Measurements from ENCODE around the gene ZNF668.

Gene ZNF668

DNA sequence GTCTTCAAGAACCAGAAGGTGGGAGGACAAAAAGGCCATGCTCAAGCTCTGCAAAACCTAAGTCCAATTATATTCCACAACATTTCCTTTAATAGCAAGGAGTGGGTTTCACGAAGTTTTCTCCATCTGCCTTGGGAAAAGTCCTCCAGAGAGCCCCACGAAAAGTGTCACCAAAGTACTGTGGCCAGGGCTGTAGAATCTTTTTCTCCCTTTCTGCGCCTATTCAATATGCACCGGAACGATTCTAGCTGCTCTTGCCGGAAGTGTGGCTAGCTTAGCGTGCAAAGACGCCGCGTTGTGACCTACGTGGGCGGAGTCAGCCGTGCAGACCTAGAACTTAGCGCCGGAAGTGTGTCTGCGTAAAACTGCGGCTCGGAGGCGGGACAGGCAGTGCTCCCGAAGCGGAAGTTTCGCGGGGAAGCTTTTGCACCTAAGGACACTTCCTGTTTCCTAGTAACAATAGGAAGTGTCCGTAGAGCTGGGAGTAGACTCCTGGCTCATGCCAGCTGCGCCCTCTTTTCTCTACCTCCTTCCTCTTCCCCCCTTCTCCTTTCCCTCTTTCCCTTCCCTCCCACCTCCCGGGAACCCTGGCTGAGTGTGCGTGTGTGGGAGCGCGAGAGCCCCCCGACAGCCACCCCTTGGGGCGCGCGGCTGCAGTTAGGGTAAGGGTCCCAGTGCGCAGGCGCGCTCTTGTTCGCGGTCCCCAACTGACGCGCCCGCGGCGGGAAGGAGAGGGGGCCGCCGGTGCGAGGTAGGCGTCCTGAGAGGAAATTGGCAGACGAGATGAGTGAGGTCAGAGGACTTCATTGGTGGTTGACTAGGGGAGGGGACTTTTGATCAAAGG is at the start of gene ZNF668, which contains the start of gene ZNF646:
Gene ZNF668, minus strand, starts transcription at position 271 of the 844 bp plus-strand sequence. CDS start 9,781 bp downstream, outside the sequence.
Gene ZNF646, plus strand, starts transcription at position 453 of the 844 bp plus-strand sequence. CDS start 1,903 bp downstream, outside the sequence.
- DNase-seq (ENCODE audit: low read depth) = peak; percentile 99

DNA sequence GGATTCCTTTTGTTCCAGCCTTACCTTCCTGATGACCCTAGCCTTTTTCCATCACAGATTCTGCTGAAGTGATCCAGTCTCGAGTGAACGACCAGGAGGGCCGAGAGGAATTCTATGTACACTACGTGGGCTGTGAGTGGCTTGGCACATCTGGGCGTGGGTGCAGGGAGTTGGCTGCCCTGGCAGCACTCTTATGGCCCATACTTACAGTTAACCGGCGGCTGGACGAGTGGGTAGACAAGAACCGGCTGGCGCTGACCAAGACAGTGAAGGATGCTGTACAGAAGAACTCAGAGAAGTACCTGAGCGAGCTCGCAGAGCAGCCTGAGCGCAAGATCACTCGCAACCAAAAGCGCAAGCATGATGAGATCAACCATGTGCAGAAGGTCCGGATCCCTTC is 46.1 kb upstream of the ZNF668 start:
- DNase-seq (ENCODE audit: low read depth) = no peak

DNA sequence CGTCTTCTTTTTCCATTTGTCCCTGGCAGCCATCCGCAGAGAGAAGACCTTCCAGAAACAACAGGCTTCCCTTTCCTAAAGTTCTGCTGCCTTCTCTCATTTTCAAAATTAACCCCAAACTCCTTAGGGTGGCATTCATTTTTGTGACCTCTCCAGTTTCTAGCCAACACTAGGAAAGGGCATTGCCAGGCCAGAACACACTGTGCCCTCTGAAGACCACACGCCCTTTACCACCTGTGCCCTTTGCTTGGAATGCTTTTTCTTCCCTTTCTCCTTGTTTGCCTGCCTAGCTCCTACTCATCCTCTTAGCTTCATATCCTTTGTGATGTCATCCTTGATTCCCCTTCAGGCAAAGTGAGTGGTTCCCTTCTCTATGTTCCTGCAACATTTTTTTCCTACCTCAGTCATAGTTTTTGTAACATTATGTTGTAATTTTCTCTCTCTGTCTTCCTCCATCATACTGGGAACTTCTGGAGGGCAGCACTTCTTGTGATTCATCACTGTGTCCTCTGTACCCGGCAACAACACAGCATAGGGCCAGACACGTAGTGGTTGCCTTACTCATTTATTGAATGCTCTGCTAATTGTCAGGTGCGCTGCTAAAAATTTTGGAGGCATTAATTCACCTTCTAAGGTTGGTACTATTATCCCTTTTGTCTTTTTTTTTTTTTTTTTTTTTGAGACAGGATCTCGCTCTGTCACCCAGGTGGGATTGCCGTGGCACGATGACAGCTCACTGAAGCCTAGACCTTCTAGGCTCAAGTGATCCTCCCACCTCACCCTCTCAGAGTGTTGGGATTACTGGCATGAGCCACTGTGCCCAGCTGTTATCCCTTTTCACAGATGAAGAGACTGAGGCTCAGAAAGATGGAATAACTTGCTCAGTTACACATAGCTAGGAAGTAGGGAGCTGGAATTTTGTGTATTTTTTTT is 44.4 kb upstream of the ZNF668 start:
- no peak for DNase-seq (ENCODE audit: low read depth)

DNA sequence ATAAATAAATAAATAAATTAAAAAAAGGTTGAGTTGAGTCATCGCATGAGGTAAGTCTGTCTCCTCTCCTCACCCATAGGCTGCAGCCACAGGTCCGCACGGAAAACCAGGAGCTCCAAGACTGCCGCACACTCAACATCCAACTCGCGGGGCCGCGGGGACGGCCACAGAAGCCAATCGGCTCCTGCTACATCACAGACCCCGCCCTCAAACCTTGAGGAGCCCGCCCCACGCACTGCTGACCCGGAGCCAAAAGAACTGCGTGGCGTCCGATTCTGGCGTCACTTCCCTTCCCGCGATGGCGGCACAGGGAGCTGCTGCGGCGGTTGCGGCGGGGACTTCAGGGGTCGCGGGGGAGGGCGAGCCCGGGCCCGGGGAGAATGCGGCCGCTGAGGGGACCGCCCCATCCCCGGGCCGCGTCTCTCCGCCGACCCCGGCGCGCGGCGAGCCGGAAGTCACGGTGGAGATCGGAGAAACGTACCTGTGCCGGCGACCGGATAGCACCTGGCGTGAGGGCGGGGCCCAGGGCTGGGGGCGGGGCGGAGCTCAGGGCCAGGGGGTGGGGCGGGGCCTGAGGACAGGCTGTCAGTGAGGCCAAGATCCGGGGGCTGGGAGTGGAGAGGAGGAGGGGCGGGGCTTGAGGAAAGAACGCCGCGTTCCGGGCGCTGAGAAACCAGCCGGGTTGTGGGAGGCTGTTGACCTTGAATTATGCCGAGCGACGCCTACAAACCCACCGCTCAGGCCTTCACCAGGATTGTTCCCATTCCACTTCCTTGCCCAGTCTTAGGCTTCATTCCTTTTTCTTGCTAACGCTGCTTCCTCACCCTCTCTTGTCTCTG is 43.6 kb upstream of the ZNF668 start, which contains the start of gene KAT8:
Gene KAT8, plus strand, starts transcription at position 281 of the 839 bp plus-strand sequence. Its CDS starts 18 bp downstream, at position 299.
- DNase-seq (ENCODE audit: low read depth) = peak; percentile 93

DNA sequence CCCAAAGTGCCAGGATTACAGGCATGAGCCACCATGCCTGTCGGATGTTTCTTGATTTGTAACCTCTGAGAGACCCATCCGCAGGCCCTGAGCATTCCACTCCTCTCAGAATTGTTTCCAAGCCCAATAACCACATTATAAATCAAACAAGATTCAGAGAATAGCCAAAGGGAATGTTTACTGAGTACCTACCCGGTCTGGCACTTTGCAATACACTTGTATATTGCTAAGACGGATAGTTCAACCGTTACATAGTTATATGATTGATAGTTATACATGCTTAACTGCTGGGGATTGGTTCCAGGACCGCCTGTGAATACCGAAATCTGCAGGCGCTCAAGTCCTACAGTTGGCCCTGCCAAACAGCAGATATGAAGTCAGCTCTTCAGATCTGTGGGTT is 40.4 kb upstream of the ZNF668 start:
- DNase-seq (ENCODE audit: low read depth) = no peak

DNA sequence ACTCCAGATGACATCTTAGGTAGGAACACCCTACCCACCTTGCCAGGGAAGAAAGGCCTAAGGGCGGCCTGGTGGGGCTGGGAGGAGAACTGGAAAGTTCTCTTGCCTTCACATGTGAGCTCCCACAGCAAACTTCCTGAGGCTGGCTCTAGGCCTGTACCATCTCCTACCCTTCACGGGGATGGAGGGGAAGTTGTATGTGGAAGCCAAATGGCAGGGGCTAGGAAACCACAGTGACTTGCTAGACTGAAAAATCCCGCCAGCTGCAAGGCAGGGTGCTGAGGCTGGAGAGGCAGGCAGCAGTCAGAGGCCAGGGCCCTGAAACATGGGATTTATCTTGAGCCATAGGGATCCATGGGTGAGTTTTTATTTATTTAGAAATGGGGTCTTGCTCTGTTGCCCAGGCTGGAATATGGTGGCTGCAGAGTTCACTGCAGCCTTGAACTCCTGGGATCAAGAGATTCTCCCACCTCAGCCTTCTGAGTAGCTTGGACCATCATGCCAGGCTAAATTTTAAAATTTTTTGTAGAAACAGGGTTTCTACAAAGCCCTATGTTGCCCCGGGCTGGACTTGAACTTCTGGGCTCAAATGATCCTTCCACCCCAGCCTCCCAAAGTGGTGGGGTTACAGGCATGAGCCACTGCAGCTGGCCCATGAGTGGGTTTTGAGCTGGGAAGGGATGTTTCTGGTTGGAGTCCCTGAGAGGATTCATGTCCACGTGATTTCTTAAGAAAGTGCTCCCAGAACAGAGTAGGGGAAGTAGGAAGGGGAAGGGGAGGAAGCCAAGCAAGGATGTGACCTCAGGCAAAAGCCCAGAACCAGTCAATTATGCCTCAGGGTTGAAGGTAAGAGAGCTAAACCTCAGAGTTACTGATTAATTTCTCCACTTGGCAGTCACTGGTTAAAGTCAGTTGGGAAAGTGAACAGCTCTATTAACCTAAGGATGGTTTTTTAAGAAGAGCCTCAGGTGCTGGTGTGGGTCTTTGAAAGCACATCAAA is 39.4 kb upstream of the ZNF668 start:
- DNase-seq (ENCODE audit: low read depth) = no peak

DNA sequence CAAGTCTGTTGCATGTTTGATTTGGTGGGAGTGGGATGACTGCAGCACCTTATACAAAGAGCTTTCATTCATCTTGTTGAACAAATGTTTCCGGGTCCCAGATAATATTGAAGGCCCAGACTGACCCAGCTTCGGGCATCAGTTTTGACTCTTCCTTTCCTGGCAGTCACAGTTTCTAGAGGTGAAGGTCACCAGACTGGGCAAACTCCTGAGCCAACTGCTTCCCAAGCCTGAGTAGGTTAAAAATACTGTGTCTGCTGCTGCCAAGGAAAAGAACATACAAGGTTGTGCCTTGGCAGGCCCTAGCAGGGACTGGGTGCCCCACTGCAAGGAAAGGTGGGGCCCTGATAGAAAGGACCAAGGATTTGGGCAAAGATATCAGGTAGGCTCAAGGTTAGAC is 38.7 kb upstream of the ZNF668 start:
- DNase-seq (ENCODE audit: low read depth) = no peak

DNA sequence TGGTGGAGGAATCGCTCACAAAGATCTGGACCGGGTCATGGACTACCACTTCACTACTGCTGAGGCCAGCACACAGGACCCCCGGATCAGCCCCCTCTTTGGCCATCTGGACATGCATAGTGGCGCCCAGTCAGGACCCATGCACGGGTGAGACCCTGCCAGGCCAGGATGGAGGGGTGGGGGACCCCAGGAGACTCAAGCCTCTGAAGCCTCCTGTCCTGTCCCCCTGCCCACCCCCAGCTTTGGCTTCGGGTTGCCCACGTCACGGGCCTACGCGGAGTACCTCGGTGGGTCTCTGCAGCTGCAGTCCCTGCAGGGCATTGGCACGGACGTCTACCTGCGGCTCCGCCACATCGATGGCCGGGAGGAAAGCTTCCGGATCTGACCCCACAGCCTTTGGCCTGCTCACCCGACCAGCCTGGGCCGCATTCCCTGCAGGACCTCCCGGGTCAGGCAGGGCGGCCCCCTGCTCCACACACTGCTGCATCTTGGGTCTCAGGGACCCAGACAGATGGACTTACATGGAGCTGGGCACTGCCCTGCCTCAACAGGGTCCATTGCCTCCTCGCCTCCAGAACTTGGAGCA is 37.9 kb upstream of the ZNF668 start:
- no peak for DNase-seq (ENCODE audit: low read depth)

DNA sequence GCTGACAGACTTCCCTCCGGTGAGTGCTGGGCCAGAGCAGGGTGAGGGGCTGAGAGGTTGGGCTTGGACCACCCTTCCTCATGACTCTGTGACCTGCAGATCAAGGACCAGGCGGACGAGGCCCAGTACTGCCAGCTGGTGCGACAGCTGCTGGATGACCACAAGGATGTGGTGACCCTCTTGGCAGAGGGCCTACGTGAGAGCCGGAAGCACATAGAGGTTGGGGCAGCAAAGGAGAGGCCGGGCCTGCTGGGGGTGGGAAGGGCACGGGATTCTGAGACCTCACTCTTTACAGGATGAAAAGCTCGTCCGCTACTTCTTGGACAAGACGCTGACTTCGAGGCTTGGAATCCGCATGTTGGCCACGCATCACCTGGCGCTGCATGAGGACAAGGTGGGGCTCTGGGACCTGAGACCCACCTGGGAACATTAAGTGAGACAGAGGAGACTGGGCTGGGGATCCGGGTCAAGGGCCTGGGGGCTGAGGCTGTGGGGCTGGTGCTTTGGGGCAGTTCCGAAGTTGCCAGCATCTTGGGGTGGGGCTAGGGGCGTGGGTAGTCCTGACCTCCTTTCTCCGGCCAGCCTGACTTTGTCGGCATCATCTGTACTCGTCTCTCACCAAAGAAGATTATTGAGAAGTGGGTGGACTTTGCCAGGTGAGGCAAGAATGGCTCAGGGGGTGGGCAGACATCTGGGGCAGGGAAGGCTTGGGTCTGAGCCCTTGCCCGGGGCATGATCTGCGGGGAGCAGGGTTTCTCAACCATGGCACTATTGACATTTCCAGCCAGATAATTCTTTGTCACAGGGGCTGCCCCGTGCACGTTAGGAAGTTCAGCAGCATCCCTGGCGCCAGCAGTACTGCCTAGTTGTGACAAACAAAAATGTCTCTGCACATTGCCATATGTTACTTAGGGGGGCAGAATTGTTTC is 36.3 kb upstream of the ZNF668 start:
- no peak for DNase-seq (ENCODE audit: low read depth)

DNA sequence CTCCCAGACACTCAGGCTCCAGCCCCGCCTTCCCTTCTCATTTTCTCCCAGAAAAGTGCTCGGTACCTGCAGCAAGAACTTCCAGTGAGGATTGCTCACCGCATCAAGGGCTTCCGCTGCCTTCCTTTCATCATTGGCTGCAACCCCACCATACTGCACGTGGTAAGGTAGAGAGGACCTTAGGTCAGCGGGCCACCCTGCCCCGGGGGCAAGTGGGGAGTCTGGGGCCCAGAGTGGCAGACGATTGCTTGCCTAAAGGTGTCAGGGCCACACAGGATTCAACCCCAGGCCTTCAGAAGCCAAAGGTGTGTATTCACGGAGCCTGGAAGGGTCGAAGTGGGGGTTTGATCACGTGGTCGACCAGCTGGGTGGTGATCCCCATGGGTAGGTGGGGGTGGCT is 35.6 kb upstream of the ZNF668 start:
- DNase-seq (ENCODE audit: low read depth) = no peak

DNA sequence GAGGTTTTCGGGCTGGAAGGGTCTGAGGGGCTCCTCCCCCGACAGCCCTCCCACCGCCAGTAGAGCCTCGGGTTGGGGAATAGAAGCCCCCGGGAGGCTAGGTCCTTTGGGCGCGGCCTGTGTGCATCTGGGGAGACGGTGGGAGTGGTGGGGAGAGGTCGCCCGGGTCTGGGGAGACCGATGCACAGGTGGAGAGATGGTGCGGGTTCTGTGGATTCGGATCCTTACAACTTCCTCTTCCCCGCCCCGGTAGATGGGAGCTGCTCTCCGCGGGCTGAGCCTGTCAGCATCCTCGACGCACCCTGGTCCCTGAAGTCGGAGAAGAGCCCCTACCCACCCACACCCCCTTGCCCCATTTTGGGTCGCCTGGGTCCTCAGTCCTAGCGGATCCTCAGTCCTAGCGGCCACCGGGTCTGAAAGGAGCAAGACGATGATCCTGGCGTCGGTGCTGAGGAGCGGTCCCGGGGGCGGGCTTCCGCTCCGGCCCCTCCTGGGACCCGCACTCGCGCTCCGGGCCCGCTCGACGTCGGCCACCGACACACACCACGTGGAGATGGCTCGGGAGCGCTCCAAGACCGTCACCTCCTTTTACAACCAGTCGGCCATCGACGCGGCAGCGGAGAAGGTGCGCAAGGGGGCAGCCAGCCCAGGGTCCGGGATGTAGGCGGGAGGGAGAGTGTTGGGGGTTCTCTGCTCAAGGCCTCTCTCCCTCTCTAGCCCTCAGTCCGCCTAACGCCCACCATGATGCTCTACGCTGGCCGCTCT is 34.9 kb upstream of the ZNF668 start:
- DNase-seq (ENCODE audit: low read depth) = no peak

DNA sequence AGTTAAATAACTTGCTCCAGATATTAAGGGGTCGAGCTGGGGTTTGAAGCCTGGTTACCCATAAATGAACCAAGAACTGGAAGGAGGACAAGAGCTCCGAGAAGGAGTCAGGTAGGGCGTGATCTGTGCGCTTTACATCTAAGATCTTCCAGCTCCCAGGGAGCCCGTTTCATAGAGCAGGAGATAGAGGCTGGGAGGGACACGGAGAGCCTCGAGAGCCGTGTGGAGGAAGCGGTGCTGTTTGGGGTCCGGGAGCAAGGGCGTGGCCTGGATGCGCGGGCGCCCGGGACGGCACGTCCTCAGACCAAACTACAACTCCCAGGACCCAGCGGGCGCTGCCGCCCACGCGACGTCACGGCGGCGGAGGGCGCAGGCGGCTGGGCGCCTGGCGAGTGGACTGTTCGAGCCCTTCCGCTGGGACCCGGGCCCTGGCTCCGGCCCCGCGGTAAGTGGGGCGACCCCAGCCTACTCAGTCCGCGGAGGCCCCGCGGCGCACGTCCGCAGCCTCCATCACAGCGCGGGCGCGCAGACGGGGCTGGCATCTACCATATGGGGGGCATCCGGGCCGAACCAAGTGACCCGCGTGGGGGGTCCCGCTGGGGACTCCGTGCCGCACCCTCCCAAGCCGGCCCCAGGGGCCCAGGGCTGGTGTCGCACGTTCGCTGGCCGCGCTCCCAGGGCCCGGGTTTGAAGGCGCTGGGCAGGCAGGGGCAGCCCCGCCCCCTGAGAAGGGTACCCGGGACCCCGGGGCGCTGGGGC is 34.2 kb upstream of the ZNF668 start, which contains the start of gene BCKDK:
Gene BCKDK, plus strand, starts transcription at position 352 of the 759 bp plus-strand sequence. CDS start 838 bp downstream, outside the sequence.
- peak; percentile 77 for DNase-seq (ENCODE audit: low read depth)

DNA sequence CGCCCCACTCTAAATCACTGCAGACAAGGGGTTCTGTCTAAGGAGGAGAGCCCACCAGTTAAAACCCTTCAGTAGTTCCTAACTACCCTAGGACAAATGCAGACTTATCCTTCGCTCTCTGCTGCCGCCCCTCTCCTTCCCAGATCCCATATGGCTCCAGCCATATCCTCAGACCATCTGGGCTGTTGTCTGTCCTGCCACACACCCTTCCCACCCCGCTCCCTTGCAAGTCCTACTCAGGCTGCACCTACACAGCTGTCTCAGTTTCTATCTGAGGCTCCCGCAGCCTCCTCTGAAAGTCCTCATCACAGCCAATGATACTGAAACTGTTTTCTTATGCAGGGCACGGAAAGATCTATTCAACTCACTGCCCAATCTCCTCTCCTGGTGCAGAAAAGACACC is 33.4 kb upstream of the ZNF668 start:
- no peak for DNase-seq (ENCODE audit: low read depth)

DNA sequence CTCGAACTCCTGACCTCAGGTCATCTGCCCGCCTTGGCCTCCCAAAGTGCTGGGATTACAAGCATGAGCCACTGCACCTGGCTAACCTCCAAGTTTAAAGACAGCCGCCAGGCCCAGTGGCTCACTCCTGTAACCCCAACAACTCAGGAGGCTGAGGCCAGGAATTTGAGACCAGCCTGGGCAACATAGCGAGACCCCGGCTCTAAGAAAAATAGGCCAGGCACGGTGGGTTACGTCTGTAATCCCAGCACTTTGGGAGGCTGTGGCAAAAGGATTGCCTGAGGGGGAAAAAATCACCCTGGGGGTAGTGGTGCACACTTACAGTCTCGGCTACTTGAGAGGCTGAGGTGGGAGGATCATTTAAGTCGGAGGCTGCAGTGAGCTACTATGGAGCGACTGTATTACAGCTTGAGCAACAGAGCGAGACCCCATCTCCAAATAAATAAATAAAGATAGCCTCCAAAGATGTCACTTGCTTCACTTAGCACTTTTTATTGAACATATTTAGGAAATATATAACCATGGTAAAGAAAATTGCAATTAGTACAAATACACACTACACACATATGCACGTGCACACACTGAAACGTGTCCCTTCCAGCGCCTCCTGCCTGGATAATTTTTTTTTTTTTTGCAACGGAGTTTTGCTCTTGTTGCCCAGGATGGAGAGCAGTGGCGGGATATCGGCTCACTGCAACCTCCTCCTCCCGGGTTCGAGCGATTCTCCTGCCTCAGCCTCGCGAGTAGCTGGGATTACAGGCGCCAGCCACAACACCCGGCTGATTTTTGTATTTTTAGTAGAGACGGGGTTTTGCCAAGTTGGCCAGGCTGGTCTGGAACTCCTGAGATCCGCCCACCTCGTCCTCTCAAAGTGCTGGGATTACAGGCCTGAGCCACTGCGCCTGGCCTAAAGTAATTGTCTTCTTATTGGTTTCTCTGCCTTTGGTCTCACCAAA is 32.7 kb upstream of the ZNF668 start:
- DNase-seq (ENCODE audit: low read depth) = no peak

DNA sequence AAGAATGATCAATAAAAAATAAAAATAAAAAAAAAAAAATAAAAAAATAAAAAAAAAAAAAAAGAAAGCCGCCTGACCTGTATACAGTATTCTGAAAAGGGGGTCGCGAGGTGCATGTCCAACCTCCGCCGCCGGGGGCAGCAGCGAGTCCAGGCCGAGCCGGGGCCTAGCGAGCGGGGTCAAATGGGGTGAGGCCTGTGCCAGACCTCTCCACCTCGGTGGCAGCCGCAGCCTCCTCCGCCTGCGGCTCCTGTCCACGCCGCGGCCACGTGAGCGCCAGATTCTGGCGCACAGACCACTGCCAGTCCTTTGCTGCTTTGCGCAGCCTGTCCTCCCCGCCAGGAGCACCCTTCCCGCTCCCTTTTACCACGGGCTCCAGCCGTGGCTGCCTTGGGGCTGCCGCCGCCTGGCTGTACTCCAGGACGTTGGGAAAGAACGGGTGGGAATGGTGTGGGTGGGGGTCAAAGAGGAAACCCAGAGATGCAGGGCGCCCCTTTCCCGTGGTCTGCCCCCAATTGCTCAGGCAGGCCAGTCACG is 31.7 kb upstream of the ZNF668 start:
- peak; percentile 86 for DNase-seq (ENCODE audit: low read depth)

Measured in CMK (cell line).